A549 (cell line): ENCODE measurements around the gene AFDN.

Source experiments
- CEBPB ChIP-seq, 2 experiments: fragments of >200 bp in 1 of 2; sonication (Bioruptor Twin) in 1 of 2; formaldehyde crosslinking in 1 of 2; IDR thresholded peaks; 2 replicates each; pipeline ENCODE4 v1.6.1; 2012 to 2016
- CTCF ChIP-seq: fragments of >200 bp; sonication (Bioruptor Twin); formaldehyde crosslinking; IDR thresholded peaks from 3 replicates; pipeline ENCODE4 v1.5.1; 2016
- KDM1A ChIP-seq: fragments of 200-600 bp; sonication (generic); IDR thresholded peaks from 2 replicates; pipeline ENCODE4 v1.6.1; 2016; ENCODE audit warnings: low read depth, mild to moderate bottlenecking
- POLR2A ChIP-seq: IDR thresholded peaks from 2 replicates; pipeline ENCODE4 v1.6.1; 2012; ENCODE audit warnings: mild to moderate bottlenecking, low read length

DNA sequence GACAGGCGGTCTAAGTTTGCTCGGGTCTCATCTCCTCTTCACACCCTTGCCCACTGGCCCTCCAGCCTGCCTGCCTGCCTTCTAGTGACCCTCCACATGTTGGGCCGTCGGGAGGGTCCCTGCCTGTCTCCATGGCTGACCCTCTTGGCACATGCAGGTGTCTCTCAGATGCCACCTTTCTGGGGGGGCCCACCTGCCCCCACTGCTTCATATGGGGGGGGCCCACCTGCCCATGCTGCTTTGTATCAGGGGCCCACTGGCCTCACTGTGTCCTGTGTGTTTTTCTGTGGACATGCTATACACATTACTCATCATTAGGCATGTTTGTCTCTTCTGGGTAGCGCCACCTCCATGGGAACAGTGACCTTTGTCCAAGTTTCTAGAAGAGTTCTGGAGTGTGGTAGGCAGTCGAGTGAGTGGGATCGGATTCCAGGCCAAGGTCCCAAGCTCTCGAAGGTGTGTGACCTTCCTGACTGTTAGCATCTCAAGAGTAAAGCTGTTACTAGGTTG, 130.3 kb downstream of the AFDN start:
- no peak for TF ChIP-seq CTCF
- no peak for TF ChIP-seq CEBPB (IDR thresholded peaks at IDR 0.05)
- TF ChIP-seq KDM1A, result no peak
- TF ChIP-seq POLR2A, result no peak
